Hepatocyte (in vitro differentiated cells): Measurements from ENCODE around the gene ILDR2.

ENCODE experiments used
- EZH2 ChIP-seq: fragments of 200-600 bp; sonication (generic); IDR thresholded peaks from 2 replicates; pipeline ENCODE4 v1.6.1; 2016; ENCODE audit warnings: antibody characterized with exemption, mild to moderate bottlenecking, borderline replicate concordance
- TF ChIP-seq, protein P1 (sequence below): fragments of 200-600 bp; sonication (generic); IDR thresholded peaks from 2 replicates; pipeline ENCODE4 v1.5.1; 2016; ENCODE audit warnings: antibody characterized with exemption, mild to moderate bottlenecking; ENCODE audit not compliant: poor library complexity

DNA sequence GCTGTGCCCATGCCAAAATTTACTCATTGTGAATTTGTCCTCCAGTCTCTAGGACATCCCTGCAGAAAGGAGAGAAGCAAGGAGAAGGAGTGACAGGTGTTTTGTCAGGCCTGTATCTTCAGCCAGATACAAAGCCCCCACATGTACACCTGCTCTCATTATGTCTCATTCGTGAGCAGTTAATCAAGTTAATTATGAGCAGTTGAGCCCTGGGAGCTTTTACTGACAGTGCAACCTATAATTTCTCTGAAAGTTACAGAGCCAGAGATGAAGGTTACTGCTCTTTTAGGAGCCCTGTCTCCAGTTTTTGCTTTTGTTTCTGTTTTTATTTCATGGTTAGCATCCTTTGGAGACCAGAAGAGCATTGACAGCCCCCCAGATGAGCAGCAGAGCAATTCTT is 5.0 kb upstream of the ILDR2 start:
- TF ChIP-seq, protein P1, sequence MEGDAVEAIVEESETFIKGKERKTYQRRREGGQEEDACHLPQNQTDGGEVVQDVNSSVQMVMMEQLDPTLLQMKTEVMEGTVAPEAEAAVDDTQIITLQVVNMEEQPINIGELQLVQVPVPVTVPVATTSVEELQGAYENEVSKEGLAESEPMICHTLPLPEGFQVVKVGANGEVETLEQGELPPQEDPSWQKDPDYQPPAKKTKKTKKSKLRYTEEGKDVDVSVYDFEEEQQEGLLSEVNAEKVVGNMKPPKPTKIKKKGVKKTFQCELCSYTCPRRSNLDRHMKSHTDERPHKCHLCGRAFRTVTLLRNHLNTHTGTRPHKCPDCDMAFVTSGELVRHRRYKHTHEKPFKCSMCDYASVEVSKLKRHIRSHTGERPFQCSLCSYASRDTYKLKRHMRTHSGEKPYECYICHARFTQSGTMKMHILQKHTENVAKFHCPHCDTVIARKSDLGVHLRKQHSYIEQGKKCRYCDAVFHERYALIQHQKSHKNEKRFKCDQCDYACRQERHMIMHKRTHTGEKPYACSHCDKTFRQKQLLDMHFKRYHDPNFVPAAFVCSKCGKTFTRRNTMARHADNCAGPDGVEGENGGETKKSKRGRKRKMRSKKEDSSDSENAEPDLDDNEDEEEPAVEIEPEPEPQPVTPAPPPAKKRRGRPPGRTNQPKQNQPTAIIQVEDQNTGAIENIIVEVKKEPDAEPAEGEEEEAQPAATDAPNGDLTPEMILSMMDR: no peak
- TF ChIP-seq EZH2: no peak
